GM23338 (cell line): ENCODE results near the gene KCNK4.
A peak's percentile ranks its signal among the peaks of the same experiment; 100 is the strongest.

Experiments
- CREB1 ChIP-seq: fragments of 250-450 bp; sonication (Bioruptor Pico); IDR thresholded peaks from 2 replicates; pipeline ENCODE4 v1.5.0; 2020; ENCODE audit warnings: low read depth, mild to moderate bottlenecking, moderate library complexity
- CTCF ChIP-seq, 2 experiments: fragments of 200-600 bp in 1 of 2; sonication (generic) in 1 of 2; conservative IDR thresholded peaks; 2 replicates each; pipeline versions ENCODE4 v1.5.1 to v1.6.1; 2016 to 2017; ENCODE audit warnings: antibody characterized with exemption in 2 of 2, low read depth in 2 of 2, mild to moderate bottlenecking in 2 of 2, moderate library complexity in 1 of 2
- EZH2 ChIP-seq: fragments of 200-600 bp; sonication (generic); IDR thresholded peaks from one replicate; pipeline ENCODE4 v1.8.0; 2017; ENCODE audit warnings: antibody characterized with exemption, mild to moderate bottlenecking, low read depth; ENCODE audit not compliant: unreplicated experiment
- EZH2phosphoT487 ChIP-seq: fragments of 200-600 bp; sonication (generic); IDR thresholded peaks from one replicate; pipeline ENCODE4 v1.8.1; 2018; ENCODE audit warnings: antibody characterized with exemption; ENCODE audit not compliant: unreplicated experiment
- JUNB ChIP-seq: IDR thresholded peaks from one replicate; pipeline ENCODE4 v1.6.1; 2016; ENCODE audit warnings: antibody characterized with exemption; ENCODE audit not compliant: unreplicated experiment
- NANOG ChIP-seq: IDR thresholded peaks from 2 replicates; pipeline ENCODE4 v1.6.1; 2016; ENCODE audit warnings: antibody characterized with exemption, borderline replicate concordance
- POLR2AphosphoS5 ChIP-seq: IDR thresholded peaks from 2 replicates; pipeline ENCODE4 v1.6.1; 2016; ENCODE audit warnings: antibody characterized with exemption, low read depth
- REST ChIP-seq: IDR thresholded peaks from one replicate; pipeline ENCODE4 v1.6.1; 2018; ENCODE audit warnings: antibody characterized with exemption; ENCODE audit not compliant: unreplicated experiment
- ZNF114 ChIP-seq: fragments of 250-450 bp; sonication (Bioruptor Pico); IDR thresholded peaks from 2 replicates; pipeline ENCODE4 v1.5.0; 2020; ENCODE audit warnings: mild to moderate bottlenecking, moderate library complexity
- ZNF331 ChIP-seq: fragments of 250-450 bp; sonication (Bioruptor Pico); IDR thresholded peaks from 2 replicates; pipeline ENCODE4 v1.5.0; 2020; ENCODE audit warnings: low read depth, mild to moderate bottlenecking, moderate library complexity

GRCh38 chr11:64246871-64247728 is 44.0 kb upstream of the KCNK4 start, which contains the start of gene PPP1R14B:
- no peak for TF ChIP-seq CTCF (conservative IDR thresholded peaks at IDR 0.05; ENCODE audit: low read depth in 2 of 2)
- peak; percentile 59 for TF ChIP-seq POLR2AphosphoS5
- TF ChIP-seq CREB1: no peak; the same call in 1 of the 2 replicates
- no peak for TF ChIP-seq JUNB
- no peak for TF ChIP-seq EZH2phosphoT487
- no peak for TF ChIP-seq EZH2
- no peak for TF ChIP-seq ZNF331 (CRISPR knock-in tag)
- no peak for TF ChIP-seq REST
- no peak for TF ChIP-seq NANOG
- TF ChIP-seq ZNF114 (CRISPR knock-in tag): no peak
